Kidney epithelial cell (primary cell): ENCODE results near the gene NOX1. TPM values are rescaled to one million over a fixed set of nuclear protein-coding genes. Genes with fewer than 3 reads are reported as not detected.

Experiments
- DNase-seq: peaks from one replicate; pipeline ENCODE4 v3.0.0-alpha.2; 2010; ENCODE audit warnings: low read depth
- H3K27me3 ChIP-seq: 2 replicates; pipeline ENCODE4 v1.6.0; 2011; ENCODE audit warnings: low read length; ENCODE audit not compliant: control insufficient read depth, insufficient read depth
- H3K36me3 ChIP-seq: 2 replicates; pipeline ENCODE4 v1.5.1; 2011; ENCODE audit warnings: low read length; ENCODE audit not compliant: control insufficient read depth, insufficient read depth
- H3K4me3 ChIP-seq: 2 replicates; pipeline ENCODE4 v1.5.1; 2011; ENCODE audit warnings: low read depth, mild to moderate bottlenecking, control low read depth, low read length
- CTCF ChIP-seq: IDR thresholded peaks from 2 replicates; pipeline ENCODE4 v1.5.1; 2011; ENCODE audit warnings: mild to moderate bottlenecking, moderate library complexity, low read length, control low read depth, inconsistent platforms; ENCODE audit not compliant: insufficient read depth, poor library complexity, severe bottlenecking
- total RNA-seq: library from RNA; depleted of rRNA; stranded (reverse); fragments of >200 nt; gene quantifications from 2 replicates; pipeline ENCODE4 v1.2.3, GENCODE V29; 2015

The NOX1 gene
- total RNA-seq, 1 donor from 2014 or later, result not detected

GRCh38 chrX:100864657-100865391 lies 9.3 kb downstream of the NOX1 start:
- no peaks in the 10 kb centered on the region for H3K36me3 ChIP-seq
- no peak for TF ChIP-seq CTCF
- peak; percentile 1 for DNase-seq
- H3K27me3 ChIP-seq, result no peaks in the 10 kb centered on the region
- H3K4me3 ChIP-seq, result no peak overlapping the region

GRCh38 chrX:100863326-100863864 lies 10.8 kb downstream of the NOX1 start:
- Histone ChIP-seq H3K27me3 (no peaks in the 10 kb centered on the region), H3K4me3 (no peak overlapping the region), H3K36me3 (no peaks in the 10 kb centered on the region)
- TF ChIP-seq CTCF, result no peak
- DNase-seq, result no peak

GRCh38 chrX:100852810-100853209 lies 21.3 kb downstream of the NOX1 start:
- Histone ChIP-seq H3K36me3 (no peaks in the 10 kb centered on the region), H3K4me3 (no peak overlapping the region), H3K27me3 (no peaks in the 10 kb centered on the region)
- no peak for TF ChIP-seq CTCF
- DNase-seq, result no peak

- no peak for DNase-seq
- no peaks in the 10 kb centered on the region for H3K27me3 ChIP-seq
- no peak overlapping the region for H3K4me3 ChIP-seq
- no peaks in the 10 kb centered on the region for H3K36me3 ChIP-seq
- no peak for TF ChIP-seq CTCF
Measured at GRCh38 chrX:100850317-100850716, 23.8 kb downstream of the NOX1 start.

- H3K27me3 ChIP-seq, result no peaks in the 10 kb centered on the region
- no peaks in the 10 kb centered on the region for H3K36me3 ChIP-seq
- no peak for DNase-seq
- no peak for TF ChIP-seq CTCF
- H3K4me3 ChIP-seq, result no peak overlapping the region
Measured at GRCh38 chrX:100831219-100831946, 42.8 kb downstream of the NOX1 start.
